GM18909 (cell line): ENCODE data around the gene NLRC3.
A peak's percentile ranks its signal among the peaks of the same experiment; 100 is the strongest.

Experiments
- ATAC-seq: cut with Tn5 transposase; IDR thresholded peaks from one replicate; pipeline ENCODE4 v1.9.1; 2021; ENCODE audit warnings: mild to moderate bottlenecking; ENCODE audit not compliant: unreplicated experiment, poor library complexity

The NLRC3 gene

DNA sequence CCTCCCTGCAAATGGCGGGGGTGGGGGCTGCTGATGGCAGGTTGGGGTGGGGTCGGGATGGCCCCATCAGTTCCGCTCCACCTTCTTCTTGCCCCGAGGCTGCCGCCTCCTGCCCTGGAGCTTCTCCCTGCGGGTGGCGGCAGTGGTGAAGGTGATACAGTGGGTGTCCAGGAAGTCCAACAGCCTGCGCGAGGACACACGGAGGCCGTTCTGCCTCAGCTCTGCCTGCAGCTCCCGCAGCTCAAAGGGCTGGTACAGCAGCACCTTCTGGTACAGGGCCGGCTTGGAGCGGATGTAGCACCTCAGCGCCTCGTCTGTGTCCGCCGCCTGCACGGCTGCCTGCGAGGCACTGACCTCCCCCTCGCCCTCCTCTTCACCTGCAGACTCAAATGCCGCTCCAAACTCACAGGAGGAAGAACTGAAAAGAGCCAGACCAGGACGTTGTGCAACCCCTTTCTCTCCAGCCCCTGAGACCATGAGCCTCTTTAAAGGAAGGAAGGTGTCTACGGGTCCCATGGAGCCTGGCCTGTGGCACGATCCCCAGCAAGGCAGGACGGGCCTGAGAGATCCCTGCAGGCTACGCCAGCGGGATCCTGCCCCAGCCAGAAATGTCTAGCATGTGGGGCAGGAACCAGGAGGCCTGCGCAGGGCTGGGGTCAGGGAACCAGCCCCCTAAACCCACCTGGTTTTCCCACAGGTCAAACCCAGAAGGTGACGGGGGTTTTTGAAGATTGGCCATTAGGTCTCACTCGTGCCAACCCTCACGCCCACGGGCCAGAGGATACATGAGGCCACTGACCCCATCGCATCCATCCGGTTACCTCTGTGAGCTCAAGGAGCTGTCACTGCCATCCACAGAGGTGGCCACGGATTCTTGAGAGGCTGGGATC, 5.3 kb upstream of the NLRC3 start:
- no peak for ATAC-seq

DNA sequence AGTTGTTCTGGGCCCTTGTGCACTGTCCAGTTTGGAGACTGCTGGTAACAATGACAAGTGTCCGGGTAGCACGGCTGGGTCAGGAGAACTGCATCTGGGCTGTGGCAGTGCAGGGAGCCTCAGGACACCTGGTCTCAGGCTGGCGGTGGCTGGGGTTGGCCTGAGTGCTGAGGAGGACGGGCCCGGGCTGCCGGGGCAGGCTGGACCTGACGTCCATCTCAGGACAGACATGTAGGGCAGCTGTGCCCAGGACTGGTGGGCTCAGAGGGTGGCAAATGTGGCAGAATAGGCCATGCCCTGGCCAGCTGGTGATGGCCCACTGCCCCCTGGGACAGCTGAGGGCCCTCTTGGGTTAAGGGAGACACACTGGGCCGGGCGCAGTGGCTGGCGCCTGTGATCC, 4.2 kb upstream of the NLRC3 start:
- ATAC-seq = no peak

DNA sequence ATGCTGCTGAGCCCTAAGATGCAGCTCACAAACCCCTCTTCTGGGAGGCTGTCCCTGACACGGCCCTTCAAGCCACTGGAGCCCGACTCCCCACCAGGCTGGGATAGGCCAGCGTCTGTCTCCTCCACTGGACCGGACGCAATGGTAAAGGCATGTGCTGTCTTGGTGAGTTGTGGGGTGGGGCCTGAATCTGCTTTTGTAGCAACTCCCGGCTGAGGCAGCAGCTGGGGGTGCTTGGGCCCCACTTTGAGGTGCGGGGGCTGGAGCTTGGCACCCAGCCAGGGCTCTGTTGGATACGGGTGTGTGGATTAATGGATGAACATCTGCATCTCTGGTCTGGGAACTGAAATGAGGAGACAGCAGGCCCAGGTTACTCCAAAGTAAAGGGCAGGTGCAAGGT, 3.5 kb upstream of the NLRC3 start:
- ATAC-seq = no peak

DNA sequence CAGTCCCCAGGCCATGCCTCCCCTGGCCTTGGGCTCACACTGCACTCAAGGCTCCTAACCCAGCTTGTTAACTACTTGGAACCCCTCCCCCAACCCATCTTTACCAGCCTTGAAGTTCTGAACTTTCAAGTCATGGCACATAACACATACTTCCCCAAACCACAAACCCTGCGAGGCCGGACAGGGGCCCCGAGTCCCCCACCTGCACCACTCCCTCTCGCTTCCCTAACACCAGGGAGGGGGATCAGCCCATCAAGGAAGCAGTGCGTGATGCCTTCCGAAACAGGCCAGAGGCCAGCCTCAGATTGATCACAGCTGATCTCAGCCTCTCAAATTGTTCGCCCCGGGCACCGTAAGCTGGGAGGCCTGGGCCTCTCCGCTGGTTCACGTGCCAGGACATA, 3.0 kb upstream of the NLRC3 start:
- no peak for ATAC-seq

DNA sequence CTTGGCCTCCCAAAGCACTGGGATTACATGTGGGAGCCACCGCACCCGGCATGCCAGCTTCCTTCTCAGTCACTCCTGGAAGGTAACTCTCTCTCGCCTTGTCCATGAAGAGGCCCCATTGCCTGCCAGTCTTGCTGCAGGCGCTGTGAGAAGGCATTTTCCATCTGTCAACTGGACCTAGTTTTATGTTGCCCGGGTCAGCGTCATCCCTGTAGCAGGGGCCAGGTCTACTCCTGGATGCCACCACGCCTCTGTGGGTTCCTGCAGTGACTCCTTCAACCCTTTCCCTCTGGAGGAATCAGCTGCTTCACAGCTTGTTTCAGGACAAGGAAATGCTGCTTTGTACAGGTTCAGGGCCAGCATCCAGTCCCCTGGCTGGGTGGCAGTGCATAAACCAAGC, 2.6 kb upstream of the NLRC3 start:
- ATAC-seq = no peak

DNA sequence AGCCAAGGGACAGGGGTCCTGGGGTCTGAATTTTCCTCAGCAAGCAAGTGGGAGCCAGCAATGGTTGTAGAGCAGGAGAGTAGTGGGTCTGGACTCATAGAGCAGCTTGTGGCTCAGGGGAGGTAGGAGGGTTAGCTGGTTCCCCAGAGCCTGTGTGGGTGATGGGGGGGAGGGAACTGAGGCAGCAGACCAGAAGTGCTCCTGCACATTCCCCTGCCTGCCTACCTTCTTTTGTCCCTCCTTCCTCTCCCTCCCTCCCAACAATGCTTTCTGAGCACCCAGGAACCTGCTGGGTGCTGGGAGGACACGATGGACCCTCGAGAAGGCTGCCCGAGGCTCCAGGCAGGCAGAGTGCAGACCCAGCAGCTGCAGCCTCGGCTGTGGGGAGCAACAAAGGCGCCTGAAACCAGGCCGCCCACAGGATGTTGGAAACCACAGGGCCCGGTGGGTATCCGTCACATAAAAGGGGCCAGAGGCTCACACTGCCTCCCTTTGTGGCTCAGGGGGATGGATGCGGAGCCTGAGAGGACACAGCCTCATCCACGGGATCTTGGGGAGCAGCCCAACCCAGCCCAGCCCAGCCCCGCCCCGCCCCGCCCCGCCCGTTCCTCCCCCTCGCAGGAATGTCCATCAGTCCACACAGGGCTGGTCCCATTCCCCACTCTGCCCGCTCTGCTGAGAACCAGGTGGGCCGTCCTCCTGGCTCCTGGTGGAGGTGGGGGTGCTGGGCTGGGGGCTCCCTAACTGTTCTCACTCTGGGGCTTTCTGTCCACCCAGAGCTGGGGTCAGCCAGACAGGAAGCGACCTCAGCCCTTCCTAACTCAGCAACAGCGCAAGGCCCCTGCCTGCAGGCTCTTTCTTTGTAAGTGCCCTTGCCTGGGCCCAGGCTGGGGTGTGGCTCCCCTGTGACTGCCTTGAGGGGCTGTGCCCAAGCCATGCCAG, 1.7 kb upstream of the NLRC3 start:
- ATAC-seq = peak; percentile 74

DNA sequence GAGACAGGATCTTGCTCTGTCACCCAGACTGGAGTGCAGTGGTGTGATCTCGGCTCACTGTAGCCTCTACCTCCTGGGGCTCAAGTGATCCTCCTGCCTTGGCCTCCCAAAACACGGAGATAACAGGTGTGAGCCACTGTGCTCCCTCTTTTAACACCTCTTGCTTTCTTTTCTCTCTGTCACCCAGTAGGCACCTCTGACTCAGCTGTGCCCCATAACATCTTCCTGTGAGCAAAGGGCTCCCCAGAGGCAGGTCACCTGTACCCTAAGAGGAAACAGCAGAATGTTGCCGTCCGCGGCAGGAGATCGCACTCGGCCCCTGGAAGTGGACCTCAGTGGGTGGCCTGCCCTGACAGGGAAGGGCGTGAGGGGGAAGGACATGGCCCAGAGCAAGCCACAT, 918 bp upstream of the NLRC3 start:
- ATAC-seq = no peak

DNA sequence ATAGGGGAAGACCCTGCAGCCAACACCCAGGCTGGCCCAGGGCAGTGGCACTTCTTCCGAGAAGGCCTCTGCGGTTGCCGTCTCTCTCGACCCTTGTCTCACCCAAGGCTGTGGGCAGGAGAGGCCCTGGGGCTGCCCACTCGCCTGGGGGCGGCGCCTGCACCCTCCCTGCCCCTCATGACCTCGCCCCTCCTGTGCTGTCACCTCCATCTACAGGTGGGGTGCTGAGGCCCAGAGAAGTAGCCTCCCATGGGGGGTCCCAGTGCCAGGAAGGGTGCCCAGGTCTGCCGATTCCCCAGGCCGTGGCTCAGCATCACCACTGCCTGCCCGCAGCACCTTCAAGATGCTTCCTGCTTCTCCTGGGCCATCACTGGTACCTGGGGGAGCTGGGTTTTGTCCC, 992 bp downstream of the NLRC3 start:
- no peak for ATAC-seq

DNA sequence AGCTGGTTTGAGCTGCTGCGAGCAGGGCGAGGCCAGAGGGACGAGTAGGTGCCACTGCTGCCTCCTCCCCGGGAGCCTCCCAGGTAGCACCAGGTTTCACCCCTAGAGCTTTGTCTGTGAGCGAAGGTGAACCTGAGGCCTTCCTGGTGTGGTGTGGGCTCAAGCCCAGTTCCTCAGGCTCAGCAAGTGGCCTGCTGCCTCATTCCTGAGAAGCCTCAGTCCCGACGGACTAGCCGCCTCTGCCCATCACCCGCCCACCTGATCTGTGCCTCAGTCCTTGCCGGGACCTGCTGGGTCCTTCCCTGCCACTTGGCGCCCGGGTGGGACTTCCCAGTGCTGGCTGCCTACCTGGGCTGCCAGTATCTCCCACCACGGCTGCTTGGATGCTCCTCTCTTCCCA, 1.7 kb downstream of the NLRC3 start:
- ATAC-seq = no peak

DNA sequence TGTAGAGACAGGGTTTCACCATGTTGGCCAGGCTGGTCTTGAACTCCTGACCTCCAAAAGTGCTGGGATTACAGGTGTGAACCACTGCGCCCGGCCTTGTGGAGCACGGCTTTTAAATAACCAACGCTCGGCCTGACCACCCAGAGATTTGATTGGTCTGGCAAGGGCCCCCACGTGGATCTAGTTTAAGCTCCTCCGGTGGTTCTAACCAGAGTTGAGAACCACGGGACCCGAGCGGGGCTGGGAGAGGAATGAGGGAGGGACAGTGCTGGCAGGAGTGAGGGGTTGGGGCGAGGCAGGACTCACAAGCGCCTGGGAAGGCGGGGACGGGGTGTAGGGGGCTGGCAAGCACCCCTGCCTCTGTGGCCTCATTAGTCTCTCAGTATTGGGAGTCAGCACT, 3.0 kb downstream of the NLRC3 start:
- no peak for ATAC-seq

DNA sequence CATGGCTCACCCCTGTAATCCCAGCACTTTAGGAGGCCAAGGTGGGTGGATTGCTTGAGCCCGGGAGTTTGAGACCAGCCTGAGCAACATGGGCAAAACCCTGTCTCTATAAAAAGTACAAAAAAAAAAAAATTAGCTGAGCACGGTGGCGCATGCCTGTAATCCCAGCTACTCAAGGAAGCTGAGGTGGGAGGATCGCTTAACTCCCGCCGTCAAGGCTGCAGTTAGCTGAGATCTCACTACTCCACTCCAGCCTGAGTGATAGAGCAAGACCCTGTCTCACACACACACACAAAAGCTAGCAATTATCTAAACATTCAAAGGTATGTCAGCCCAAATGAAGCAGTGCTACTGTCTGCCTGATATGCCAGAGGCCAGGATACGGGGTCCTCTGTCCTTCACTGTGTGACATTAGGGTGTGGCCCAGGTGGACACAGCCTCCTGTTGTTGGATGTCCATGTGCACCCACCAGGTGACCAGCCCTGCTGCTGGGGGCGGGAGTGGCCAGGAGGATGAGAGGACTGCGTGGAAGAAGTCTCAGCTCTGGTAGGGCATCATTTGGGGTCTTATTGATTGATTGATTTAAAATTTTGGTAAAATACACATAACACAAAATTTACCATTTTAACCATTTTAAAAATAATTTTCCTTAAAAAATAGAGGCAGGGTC, 3.9 kb downstream of the NLRC3 start:
- no peak for ATAC-seq

DNA sequence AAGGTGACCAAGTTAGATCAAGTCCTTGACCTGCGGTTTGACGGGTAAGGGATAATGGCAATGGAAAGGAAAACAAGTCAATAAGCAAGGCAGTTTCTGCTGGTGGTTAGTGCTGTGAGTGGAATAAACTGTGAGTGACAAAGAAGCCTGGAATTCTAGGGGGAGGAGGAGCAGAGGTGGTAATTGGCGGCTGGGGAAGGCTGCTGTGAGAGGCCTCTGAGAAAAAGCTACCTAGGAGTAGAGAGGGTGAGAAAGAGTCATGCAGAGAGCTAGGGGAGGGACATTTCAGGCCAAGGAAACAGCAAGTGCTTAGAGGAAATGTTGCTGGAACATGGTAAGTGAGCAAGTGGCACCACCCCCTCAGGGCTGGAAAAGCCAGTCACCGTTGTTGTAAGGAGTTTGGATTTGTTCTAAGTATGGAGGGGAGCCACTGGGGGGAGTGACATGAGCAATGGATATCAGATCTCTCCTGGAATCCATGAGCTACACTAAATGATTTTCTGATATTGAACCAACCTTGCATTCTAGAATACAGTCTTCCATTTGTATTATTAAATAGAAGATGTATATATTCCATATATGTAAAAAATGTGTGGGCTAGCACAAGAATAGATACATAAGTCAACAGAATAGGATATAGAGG, 6.7 kb downstream of the NLRC3 start:
- no peak for ATAC-seq

DNA sequence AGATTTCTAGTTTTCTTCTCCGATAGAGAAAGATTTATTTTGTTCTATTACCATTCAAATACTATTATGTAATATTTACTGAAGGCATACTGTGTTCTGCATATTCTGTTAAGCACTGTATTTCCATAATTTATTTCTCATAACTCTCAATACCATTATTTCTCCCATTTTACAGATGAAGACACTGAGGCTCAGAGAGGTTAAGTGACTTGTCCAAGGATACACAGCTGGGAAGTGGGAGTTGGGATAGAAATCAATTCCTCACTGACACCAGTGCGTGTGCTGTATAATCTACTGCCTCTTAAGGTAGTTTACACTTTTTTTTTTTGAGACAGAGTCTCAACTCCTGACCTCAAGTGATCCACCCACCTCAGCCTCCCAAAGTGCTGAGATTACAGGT, 7.4 kb downstream of the NLRC3 start:
- no peak for ATAC-seq

DNA sequence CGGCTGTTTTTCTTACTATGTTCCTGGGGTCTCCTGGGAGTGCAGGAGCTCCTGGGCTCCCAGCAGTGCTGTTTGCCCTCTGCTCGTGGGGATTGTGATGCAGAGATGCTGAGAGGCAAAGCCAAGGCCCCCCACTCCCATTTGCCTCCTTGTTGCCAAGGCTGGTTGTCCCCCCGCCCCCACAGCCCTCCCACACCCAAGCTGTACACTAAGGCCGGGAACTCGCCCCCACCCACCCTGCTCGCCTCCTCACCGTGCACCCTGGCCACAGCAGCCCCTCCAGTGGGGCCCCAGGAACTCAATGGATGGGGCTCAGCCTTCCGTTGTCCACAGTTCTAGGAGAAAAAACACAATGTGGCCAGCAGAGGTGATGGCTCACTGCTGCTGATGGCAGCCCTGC, 10.2 kb downstream of the NLRC3 start:
- no peak for ATAC-seq

DNA sequence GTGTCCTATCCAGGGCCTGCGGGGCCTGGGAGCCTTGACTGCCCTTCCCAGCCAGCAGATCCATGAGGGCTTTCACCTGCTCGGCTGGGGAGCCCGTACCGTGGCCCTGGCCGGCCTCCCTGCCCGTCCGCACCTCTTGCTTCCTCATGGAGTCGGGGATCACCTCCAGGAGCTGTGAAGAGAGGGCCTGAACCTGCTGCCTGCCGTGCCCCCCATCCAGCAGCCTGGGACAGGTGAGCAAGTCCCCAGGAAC, 12.4 kb downstream of the NLRC3 start:
- ATAC-seq = no peak

DNA sequence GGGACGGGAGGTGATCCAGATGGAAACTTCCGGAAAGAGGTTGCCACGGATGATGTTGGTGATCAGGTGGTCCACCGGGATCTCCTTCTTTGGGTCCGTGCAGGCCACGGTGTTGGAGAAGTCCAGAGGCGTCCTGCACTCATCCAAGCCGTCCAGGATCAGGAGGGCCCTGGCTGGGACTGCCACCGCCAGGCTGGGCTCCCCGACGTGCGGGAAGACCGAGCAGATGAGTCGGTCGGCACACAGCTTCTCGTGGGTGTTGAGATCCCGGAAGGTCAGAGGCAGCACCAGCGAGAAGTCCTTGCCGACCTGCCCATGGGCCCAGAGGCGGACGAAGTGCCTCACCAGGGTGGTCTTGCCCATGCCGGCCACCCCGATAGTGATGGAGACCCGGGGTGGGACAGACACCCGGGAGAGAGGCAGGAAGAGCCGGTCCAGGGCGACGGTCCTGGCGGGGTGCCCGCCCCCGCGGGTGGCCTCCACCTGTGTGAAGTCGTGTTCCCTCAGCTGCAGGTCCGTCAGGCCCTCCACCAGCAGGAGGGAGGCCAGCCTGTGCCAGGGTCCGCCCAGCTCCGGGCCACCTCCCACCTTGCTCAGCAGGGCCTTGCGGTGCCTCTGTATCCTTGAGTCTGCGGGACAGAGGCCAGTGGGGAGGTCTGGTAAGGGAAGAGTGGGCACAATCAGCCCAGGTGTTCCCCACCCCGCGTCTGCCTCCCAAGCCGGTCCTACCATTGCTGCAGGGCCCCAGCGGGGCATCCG, 12.9 kb downstream of the NLRC3 start:
- no peak for ATAC-seq

DNA sequence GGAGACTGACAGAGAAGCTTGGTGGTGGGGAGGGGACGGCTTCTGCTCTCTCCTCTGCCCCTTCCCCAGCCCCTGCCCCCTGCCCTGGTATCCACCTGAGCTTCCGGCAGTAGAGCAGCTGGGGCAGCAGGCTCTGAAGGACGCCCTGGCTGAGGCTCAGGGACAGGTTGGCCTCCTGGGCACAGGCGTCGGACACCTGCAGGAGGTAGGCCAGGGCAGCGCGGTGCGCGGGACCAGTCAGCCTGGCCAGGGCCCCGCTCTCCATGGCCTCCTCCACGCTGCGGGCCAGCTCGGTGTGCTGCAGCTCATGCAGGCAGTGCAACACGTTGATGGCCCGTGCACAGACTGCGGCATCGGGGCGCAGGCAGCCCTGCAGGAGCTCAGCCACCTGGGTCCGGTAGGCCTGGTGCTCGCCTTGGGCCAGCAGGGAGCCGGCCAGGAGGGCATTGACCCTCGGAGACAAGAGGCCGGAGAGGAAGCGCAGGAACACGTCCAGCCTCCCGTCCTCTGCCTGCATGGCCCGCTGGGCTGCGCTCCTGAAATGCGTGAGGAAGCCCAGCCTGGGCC, 14.2 kb downstream of the NLRC3 start:
- no peak for ATAC-seq

DNA sequence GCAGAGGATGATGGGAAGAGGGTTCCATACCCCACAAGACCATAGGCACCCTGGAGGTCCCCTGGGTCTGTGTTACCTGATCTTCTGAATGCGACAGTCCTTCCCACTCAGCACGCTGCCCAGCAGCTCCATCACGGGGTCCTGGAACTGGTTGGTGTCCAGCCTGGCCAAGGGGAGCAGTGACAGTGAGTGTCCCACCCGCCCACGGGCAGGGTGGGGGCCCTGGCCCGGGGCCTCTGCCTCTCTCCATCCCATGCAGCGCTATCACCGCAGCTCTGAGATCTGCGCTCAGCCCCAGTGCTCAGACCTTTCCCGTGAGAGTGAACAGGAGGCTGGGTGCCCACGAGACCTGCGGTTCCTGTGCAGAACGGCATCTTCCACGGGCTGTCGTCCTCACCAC, 15.6 kb downstream of the NLRC3 start:
- no peak for ATAC-seq

DNA sequence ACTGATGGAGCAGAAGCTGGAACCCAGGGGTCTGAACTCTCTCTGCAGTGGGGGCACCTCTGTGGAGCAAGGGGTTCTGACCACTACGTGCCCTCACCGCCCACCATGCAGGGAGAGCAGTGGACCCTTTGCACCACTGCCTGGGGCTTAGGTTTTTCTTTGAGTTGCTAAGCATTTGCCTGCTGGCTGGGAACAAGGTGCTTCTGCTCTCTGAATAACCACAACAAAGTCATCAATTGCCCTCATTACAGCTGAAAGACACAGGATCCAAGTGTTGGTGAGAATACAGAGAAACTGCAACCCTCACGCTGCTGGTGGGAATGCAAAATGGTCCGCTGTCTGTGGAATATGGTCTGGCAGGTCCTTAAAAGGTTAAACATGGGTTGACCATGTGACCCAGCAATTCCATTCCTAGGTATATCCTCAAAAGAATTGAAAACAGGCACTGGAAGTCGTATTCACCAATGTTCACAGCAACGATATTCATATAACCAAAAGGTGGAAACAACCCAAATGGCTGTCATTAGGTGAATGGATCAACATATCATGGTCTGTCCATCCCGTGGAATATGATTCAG, 22.8 kb downstream of the NLRC3 start:
- ATAC-seq = no peak
